GM18511 (cell line): ENCODE results near the gene SLC38A3.
"Not testable (repeated sequence)": the region's sequence is repeated elsewhere in the genome, so short reads cannot be mapped to it uniquely, and the experiment has no call there.

Experiments used
- ATAC-seq: cut with Tn5 transposase; IDR thresholded peaks from one replicate; pipeline ENCODE4 v1.9.1; 2021; ENCODE audit warnings: mild to moderate bottlenecking, moderate library complexity; ENCODE audit not compliant: unreplicated experiment

The SLC38A3 gene

DNA sequence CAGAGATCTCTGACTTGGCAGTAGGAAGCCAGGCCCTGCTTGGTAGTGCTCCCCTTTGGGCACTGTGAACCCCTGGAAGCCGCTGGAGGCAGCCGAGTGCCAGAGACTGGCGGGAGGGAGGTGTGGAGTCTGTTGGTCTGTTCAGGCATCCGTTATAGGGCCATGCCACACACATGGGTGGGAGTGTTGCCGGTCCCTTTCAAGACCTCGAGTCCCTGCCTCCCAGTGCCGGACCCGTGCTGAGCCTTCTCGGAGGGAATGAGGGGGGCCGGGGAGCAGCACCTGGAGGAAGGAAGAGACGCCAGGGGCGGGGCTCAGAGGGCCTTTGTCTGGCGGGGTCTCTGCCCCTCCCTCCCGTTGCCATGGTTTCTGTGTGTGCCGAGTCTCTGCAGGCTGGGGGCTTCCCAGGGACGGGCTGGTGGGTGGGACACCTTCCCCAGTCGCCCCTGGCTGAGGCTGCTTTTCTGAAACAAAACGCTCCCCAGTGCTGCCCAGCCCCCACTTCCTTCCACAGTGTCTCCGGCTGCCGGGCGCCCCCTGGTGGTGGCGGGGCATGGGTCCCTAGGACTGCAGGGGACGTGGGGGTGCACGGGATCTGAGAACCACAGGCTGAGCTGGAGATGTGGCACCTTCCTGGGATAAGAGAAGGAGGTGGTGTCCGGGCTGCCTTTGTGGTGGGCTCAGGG lies 40.9 kb downstream of the SLC38A3 start:
- ATAC-seq = peak; percentile 79

DNA sequence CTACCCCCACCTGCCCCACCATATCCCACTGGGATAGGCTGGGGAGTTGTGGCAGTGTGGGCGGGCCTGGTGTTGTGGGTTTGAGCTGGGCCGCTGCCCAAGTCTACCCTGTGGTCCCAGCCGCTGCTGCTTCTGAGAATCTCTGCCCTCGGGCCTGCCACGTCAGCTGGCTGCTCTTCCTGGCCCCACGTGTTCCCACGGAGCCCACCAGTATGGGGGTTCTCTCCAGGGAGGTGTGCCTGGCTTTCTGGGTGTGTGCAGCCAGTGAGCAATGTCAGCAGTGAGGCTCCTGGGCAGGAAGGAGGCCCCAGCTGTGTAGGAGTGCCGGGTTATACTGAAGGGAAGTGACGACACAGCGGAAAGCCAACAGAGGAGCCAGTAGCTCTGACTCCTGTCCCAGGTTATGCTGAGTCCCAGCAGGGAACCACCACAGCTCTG lies 41.5 kb downstream of the SLC38A3 start:
- ATAC-seq = peak; percentile 64

DNA sequence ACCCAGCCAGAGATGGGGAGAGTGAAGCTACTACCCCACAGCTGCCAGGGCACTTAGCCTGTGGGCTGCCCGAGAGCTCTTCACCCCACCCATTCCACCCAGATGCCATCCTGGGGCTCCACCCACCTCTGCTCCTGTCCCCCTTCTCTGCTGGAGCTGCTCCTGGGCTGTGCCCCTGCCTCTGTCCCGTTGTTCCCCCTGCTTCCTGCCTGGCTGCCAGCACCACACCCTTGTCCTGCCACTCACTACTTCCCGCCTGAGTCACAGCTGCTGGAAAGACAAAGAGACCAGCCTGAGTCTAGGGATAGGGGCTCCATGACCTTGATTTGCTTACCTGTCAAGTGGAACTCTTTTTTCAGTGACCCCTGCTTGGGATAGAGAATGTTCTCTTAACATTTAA lies 43.3 kb downstream of the SLC38A3 start:
- no peak for ATAC-seq

DNA sequence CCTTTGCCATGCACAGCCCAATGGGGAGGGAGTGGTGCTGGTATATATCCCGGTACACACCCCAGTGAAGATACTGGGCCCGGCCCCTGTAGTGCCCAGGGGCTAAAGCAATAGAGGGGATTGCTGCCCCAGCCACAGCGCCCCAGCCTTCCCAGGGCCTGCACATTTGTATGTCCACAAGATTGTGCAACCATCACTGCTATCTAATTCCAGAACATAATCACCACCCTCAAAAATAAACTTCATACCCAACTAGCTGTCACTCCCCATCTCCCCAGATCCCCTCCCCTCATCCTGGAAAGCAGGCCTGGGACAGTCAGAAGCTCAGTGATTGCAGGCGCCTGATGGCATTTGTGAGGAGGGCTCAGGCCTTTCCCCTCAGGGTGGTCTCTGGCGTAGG lies 44.4 kb downstream of the SLC38A3 start:
- ATAC-seq = no peak

DNA sequence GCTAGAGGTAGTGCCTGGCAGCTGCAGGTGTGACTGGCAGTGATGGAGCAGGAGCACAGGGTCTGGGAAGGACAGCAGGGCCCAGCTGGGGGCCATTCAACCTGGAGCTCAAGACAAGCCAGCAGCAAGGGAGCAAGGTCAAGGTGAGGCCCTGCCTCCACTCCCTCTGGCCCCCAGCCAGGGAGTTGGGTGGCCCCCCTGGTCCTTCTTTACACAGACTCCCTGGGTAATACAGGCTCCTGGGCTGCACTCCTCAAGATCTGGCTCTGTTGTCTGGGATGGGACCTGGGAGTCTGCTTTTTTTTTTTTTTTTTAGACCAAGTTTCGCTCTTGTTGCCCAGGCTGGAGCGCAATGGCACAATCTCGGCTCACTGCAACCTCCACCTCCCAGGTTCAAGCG lies 45.4 kb downstream of the SLC38A3 start:
- no peak for ATAC-seq

DNA sequence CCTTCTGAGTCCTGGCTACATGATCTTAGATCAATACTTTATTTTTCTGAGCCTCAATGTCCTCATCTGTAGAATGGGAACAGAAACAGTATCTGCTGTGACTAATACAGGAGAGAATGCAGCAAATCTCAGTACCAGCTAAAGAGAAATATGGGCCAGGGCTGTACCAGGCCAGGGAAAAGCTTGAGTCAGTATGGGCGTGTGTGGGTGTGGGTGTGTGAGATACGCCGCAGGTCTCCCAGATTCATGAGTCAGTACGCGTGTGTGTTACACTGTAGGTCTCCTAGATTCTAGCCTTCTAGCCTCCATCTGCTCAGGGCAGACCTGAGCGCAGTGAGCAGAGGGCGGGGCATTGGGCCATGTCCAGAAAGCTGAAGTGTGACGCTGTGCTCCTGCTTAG lies 46.1 kb downstream of the SLC38A3 start:
- no peak for ATAC-seq

DNA sequence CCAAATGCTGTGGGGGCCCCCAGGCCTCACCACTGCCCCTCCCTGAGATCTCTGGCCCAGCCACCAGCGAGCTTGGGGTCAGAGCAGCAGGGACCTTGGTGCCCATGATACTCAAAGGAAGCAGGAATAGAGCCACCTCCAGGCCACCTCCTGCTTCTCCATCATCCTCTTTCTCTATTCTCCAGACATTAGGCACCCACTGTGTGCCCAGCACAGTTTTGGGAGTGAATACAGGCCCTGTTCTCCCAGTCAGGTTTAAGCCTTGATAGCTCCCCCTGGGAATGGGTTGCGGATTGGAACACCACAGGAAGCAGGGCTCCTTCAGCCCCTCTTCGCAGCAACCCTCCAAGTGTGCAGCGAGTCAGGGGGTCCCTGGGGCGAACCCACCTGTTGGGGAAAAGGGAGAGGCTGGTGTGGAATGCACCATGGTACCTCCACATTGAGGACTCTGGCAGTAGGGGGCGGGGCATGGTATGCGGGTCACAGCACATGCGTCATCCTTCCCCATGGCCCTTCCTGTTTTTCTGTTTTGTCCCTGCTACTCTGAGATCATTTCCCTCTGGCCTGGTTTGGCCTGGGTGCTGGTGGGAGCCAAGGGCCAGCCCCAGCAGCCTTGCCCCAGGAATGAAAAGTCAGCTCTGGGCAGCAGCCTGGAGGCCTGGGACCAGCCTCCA lies 49.6 kb downstream of the SLC38A3 start:
- no peak for ATAC-seq

DNA sequence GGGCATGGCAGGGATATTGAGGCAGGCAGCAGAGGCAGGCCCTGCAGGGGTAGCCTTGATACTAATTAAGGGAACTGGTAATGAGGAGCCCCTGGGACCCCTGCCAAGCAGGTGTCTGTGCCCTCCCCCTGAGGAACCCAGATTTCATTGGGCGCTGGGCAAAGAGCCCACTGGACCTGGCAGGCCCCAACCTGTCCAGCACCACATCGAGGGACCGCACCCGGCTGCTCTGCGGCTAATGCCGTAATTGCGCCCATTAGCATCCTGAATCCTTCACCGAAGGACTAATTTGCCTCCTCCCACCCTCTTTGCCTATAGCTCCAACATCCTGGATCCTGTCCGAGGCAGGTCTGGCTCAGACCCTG lies 50.2 kb downstream of the SLC38A3 start:
- ATAC-seq = no peak

DNA sequence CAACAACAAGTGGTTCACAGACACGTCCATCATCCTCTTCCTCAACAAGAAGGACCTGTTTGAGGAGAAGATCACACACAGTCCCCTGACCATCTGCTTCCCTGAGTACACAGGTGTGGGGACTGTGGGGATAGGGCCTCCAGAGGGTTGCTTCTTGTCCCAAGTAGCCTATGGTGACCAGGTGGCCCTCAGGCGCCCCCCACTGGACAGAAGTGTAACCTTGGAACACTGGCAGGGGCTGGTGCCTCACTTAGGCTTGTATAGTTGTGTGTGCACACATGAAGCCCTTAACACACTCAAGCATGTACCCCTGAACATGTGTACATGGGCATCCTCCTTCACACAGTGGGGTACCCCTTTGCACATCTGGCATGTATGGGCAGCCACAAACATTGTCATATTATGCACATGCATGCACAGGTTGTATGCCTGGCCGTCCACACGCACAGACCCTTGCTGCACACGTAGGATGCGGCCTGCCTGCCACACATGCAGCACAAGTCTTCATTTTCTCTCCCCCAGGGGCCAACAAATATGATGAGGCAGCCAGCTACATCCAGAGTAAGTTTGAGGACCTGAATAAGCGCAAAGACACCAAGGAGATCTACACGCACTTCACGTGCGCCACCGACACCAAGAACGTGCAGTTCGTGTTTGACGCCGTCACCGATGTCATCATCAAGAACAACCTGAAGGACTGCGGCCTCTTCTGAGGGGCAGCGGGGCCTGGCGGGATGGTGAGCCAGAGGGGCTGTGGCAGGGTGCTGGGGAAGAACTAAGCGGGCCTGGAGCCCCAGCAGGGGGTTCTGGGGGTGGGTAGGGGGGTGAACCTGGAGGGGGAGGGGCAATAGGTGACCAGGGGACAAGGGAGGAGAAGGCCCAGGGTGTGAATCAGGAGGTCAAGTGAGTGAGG lies 52.2 kb downstream of the SLC38A3 start:
- no peak for ATAC-seq

DNA sequence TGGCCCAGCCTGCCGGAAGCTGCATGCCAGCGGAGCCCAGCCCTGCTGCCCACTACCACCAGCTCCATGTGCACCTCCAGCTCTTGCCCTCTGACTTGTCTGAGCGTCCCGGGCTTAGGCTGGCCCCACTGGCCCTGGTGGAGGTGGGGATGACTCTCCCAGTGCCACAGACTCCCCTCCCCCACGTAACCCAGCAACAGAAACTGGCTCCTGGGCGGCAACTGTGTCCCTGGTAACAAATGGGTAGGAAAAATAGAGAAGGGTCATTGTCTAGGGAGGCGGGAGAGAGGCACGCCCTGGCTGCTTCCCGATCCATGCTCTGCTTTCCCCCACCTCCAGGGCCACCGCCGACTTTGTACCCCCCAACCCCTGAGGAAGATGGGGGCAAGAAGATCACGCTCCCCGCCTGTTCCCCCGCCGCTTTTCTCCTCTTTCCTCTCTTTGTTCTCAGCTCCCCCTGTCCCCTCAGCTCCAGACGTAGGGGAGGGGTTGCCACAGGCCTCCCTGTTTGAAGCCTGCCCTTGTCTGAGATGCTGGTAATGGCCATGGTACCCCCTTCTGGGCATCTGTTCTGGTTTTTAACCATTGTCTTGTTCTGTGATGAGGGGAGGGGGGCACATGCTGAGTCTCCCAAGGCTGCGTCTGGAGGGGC lies 53.1 kb downstream of the SLC38A3 start:
- ATAC-seq = no peak

DNA sequence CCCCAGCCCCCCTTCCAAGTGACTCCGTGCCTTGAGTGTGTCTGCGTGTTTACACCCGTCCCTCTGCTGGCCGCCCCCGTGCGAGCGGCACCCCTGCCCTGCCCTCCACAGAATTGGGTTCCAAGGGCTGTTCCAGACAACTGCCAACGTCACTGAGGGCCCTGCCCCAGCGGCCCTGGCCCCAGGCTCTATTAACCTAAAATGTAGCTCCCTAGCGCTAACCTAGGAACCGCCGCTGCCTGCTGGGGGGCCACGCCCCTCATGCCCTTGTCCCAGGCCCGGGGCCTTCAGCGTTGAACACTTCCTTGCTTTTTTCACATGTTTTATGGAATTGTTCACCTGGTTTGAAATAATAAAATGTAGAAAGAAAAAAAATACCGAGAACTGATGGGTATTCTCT lies 53.9 kb downstream of the SLC38A3 start:
- ATAC-seq = no peak

DNA sequence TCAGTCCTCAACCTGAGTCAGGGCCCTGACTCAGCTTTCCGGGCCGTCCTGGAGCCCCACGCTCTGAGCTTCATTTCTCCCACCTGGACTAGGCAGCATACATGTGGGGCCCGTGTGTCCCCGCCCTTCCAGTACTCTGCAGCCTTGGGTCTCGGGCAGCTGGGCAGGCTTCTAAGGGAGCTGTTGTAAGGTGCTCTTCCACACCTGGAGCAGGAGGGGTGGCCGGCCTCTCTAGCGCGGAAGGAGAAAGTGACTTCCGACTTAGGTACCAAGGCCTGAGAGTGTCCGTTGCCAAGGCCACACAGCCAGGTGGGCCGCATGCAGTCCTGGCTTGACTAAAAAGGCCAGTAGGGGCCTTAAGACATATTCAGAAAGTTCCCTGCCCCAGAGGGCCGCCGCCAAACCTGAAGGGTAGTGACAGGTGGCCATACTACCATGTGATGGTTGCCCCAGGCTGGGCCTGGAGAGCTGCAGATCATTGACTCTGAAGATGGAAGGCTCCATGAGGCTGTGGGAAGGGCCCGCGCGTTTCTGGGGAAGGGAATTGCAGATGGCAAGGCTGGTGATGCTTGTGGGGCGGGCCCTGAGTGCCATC lies 54.5 kb downstream of the SLC38A3 start:
- ATAC-seq = peak; percentile 38

DNA sequence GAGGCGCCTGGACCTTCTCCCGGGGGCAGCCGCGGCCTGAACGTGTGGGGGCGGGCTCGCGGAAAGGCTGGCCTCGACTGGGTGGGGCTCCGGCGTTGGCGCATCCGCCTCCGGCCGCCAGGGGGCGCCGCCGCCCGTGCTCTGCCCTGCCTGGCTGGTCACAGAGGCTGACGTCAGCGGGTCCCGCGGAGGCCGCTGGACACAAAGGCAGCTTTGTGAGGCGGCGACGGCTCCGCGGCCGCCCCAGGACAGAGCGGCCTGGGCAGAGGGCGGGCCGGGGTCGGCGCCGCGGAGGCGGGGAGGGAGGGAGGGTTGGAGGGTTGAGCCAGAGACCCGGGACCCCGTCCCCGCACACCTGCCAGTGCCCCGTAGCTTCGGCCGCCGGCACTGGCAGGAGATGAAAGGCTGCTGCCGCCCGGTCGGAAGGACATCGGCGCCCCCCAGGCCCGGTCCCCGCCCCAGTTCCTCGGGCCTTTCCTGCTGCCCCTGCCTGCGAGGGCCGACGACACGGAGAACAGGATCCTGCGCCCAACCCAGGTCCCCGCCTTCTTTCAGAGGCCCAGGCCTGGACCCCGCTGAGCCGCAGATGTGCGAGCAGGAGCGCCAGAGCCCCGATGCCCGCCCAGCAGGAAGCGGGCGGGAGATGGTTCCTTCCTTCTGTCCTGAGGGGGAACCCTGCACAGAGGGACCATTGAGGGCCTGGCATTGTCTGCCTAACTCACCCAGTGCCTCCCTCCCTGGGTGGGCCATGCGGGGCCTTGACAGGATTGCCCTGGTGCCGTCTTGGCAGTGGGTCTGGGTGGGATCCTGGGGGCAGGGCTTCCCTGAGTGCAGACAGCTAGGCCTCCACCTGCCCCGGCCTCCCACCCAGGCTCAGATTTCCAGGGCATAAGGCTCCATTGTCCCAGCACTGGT lies 55.2 kb downstream of the SLC38A3 start:
- peak; percentile 93 for ATAC-seq

DNA sequence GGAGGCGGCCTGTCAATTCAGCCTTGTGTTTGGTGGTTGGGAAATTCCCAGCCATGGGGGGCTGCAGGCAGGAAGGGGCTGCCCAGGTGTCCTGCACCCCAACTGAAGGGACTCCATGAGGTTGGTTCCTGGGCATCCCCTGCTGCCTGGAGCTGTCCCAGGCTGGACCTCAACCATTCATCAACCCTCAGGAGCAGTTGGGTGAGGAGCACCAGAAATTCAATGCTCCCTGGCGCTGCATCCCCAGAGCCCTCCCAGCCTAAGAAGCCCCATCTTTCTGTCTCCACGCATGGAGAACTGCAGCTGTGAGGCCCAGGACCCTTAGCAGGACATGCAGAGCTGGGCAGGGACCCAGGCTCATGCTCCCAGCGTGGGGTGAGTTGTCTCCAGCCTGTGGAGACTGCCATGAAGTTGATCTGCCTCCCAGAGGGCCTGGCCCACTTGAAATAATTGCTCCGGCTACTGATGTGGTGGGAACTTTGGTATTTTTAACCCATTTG lies 55.9 kb downstream of the SLC38A3 start:
- no peak for ATAC-seq

DNA sequence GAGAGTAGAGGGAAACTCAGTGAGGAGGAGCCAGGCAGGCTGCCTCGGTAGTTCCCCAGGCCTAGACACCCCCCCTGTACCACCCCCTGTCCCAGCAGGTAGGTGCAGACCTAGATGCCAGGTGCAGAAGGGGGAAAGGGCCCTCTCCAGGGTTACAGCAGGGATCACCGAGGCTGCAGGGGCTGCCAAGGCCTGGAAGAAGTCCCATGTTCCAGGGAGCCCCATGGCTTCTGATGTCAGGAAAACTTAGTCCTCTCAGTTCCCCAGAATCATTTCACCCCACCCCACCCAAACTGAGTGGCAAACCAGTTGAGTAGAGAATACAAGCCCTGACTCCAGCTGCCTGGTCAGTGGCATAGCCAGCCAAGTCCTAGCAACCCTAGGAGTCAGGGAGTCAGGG lies 56.4 kb downstream of the SLC38A3 start:
- no peak for ATAC-seq

DNA sequence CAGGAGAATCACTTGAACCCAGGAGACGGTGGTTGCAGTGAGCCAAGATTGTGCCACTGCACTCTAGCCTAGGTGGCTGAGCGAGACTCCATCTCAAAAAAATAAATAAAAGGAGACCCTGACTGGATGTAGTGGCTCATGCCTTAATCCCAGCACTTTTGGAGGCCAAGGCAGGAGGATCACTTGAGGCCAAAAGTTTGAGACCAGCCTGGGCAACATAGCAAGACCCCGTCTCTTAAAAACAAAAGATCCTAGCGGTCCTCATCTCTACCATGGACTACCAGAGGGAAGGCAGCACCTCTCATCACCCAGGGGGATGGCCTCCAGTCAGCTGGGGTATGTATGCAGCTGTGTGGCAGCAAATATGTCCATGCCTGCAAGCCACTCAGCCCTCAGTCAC lies 57.1 kb downstream of the SLC38A3 start:
- ATAC-seq = not testable (repeated sequence)

DNA sequence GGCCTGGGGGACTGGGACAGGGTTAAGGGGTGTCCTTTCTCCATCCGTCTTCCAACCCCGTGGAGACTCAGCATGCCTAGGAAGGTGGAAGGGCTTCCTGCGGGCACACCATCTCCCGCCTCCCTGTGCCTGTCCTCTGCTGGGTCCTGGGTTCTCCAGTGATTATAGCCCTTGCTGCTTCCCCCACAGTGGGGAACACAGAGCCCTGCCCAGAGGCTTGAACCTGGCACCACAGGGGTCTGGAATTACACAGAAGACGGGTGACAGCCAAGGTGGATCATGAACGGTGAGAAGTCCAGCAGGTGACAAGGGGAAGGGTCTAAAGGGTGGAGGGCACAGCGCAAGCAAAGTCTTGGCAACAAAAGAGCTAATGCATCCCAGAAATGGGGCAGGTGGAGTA lies 57.7 kb downstream of the SLC38A3 start:
- ATAC-seq = no peak

DNA sequence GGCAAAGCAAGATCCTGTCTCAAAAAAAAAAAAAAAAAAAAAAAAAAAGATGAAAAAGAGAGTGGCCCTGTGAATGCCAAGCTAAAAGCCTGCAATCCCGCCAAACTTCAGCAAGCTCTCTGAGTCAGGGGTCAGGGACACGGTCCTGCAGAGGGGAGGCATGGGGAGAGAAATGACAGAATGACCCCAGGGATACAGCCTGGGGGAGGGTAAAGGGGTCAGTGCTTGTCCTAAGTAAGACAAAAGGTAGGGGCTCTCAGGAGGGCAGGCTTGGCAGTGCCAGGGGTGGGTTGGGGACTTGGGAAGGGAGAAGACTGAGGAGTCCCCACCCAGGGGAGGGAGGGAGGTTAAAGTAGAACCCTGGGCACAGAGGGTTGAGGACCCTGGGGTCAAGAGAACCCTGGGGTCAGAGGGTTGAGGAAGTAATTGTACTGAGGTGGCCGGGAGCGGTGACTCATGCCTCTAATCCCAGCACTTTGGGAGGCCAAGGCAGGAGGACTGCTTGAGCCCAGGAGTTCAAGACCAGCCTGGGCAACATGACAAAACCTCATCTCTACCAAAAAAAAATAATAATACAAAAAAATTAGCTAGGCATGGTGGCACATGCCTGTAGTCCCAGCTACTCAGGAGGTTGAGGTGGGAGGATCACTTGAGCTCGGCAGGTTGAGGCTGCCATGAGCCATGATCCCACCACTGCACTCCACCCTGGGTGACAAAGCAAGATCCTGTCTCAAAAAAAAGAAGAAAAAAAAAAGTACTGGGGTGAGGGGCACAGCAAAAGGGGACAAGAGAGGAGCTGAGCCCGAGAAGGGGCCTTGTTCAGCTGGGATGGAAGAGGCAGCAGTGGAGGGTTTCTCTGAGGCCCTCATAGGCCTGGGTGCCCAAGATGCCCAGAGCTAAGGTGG lies 58.7 kb downstream of the SLC38A3 start:
- no peak for ATAC-seq
